Forelimb muscle (tissue), 1 donor: ENCODE measurements around the gene MREG. TPM values are rescaled to one million over a fixed set of nuclear protein-coding genes. Genes with fewer than 3 reads are reported as not detected.

ENCODE experiments used
- DNase-seq: peaks from one replicate; pipeline ENCODE4 v3.0.0-alpha.2; 2013; ENCODE audit warnings: low read depth
- polyA plus RNA-seq: library from polyadenylated mRNA; unstranded; fragments of 120-200 nt; gene quantifications from one replicate; pipeline ENCODE4 v1.2.1, GENCODE V29; 2013; ENCODE audit not compliant: insufficient read length

MREG gene
- polyA plus RNA-seq, 1 donor, result 2.5 TPM

DNA sequence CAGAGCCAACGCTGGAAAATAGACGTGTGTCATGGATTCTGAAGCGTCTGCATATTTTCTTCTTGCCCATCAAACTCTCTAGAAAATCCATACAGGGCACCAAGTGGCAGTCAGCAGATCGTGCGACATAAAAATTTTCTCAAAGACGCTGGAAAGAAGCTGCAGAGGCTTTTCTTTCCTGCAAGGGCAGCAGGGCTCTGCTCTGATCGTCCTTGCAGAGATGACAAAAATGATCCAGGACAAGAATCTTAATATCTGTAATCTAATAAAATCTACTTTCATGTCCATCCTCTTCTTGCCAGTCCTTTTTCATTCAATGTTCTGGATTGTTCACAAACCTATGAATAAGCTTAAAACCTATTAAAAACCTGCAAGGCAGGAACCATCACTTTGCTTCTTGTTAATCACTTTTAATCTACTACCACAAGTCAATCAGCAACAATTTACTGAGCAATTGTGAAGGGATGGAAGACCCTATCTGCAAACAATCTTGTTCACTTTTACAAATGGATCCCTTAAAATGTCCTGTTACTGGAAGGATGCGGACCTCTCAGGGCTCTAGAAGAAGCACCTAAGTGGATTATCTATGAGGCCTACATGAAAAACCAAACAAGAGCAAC is 93.6 kb downstream of the MREG start:
- no peak for DNase-seq

DNA sequence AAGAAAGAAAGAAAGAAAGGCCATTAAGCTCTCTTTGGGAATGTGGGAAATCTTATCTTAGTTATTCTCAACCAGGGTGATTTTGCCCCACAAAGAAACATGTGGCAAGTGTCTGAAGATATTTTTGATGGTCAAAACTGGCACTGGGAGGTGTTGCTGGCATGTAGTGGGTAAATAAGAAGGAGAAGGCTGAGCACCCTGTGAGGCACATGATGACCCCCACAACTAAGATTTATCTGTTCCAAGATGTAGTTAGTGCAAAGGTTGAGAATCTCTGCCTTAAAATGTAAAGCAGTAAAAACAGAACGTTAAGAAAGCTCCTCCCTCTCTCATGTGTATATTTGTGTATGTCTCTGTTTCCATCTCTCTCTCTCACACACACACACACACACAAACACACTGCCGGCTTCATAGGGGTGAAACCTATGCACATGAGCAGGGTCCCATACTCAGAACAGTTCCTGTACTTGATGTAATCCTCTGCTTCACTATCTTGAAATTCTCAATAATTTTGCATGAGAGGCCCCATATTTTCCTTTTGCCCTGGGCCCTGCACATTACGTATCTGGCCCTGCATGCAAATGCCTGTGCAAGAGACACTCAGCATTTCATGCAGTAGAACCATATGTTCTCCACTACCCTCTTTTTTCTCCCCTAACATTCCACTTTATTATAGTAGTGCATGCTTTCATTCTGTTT is 94.3 kb downstream of the MREG start:
- DNase-seq, result no peak

DNA sequence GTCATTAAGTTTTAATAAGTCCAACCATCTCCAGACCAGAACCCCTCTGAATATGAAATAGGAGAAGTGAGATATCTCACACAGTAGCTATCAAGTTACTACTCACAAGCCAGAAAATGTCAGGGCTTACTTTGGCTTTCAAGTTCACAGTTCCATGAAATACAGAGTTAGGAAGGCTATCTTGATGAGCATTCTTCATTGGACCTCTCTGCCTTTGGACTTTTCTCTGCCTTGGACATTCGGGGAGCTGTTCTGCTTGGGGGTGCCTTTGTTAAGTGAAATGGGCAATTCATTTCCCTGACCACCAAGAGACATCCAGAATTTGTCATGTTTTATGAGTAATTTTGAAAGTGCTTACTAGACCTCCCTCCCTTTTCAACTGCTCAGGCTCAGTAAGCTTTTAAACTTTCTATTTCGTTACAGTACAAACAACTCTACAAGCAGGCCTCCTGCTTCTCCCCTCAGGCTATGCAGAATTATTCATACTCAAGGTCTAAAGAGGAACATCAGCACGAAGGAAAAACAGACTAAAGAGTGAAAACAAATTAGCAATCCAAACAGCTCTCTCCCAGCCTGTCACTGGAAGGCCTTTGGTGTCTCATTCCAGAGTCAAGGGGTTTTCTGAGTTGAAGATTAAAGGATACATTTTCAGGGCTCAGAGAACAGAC is 95.3 kb downstream of the MREG start:
- DNase-seq, result no peak

DNA sequence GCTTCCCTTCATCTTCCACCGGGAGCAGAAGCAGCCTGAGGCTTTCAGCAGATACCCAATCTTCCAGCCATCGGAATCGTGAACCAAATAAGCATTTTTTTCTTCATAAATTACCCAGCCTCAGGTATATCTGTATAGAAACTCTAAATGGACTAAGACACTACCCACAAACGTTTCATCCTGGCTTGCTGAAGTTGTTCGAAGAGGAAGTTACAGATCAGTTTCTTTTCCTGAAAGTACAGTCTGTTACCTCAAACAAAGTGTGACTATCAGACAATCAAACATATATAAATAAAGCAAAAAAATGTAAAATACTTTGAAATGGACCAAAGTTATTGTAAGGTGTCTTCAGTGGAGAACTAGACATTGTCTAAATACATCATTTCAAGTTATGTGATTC is 97.9 kb downstream of the MREG start:
- no peak for DNase-seq

DNA sequence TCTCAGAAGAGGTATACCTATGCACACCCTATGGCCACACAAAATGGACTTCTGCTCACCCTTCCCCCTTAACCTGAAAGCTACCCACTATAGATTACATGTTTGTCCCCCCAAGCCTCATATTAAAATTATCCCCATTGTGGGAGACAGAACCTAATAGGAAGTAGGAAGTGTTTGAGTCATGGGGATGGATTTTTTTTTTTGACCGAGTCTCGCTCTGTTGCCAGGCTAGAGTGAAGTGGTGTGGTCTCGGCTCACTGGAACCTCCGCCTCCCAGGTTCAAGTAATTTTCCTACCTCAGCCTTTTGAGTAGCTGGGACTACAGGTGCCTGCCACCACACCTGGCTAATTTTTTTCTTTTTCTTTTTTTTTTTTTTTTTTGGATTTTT is 98.6 kb downstream of the MREG start:
- no peak for DNase-seq

DNA sequence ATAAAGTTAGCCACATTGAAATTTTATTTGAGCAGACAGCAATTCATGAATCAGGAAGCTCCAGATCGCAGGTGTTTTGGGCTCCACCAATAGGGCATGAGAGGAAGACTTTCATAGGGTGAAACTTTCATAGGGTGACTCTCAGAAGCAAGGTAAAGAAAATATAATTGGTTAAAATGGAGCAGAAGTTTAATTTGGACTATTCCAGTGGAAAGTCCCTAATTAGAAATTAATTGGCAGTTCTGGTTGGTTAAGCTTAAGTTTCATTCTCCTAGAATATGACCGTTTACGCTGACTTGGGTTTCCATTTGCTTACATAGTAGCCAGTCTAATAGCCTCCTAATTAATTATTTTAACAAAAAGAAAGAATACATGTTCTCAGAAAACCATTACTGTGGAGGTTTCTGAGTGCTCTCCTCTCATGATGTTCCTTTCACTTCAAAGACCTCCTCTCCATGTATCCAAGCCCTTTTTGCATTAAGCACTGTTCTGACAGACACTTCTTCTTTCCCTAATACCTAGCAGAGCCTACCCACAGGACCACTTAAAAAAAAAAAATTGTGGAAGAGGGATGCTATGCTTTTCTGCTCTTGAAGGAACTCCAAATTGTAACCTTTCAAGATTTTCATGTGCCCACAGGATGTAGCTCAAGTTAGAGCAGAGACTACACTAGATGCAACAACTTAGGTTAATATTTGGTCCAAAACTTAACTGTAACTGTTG is 99.1 kb downstream of the MREG start:
- DNase-seq, result no peak

DNA sequence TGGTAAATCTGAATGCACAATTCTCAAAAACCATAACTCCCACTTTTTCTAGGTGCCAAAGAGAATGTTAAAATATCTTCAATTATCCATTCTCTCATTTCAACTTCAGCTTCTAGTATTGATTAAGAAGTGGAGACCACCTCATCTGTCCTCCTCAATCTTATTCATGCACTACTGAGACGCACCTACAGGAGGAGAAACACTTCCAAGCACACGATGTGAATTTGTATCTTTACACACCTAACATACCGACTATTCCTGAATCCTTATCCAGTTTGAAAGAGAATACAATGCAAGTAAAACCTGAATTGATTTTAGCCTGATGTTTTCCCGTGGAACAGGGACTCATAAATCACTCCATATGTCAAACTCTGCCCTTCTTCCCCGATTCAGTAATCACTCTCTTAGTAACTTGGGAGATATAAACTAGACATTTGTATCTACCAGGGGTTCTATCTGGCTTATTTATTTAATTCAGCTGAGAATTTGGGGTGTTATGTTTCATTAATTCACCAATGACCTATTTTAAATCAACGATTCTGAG is 101.0 kb downstream of the MREG start:
- no peak for DNase-seq

DNA sequence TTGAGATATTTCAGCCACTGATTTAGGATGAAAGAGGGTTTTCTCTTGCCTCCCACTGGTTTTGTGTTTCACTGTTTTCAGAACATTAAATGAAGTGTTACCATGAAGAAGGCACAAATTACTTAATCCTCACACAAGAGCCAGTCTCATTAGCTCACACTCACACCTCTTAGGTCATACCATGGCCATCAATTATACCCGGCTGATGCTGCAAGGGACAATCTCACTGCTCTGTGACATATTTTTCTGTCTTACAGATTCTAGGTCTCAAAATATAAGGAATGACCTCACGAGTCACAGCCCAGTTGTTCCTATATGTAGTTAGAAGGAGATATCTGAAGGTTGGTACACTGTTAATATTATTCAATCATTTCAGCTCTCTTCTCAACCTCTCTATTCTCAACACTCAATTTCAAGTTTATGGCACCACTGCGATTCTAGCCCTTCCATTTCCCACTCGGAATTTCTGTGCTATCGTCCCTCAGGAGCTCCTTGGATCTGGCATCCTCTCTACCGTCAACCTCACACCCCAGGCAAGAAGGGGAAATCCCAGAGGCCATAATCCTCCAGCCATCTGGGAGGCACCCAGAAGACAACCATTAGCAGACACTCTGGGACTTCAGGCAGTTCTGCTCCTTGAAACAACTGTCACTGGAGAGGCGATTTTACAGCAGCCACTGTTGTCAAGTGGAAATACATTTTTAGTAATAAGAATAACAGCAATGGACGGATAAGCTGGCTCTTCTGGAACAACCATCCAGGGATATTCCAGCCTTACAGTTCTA is 101.9 kb downstream of the MREG start:
- DNase-seq, result no peak

DNA sequence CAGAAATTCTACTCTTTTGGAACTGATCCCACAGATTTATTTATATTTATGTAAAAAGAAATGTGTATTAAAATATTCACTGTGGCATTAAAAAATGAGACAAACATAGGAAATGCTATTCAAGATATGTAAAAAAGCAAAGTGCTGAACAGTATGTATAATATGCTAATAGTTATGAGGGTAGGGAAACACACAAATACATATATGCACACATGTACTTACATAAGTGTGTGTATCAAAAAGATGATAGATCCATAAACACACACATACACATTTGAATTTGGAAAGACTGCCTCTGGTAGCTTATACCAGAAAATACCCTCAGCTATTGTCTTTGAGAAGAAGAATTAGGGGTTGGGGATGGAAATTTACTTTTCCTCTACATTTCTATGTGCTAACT is 103.2 kb downstream of the MREG start:
- no peak for DNase-seq

GRCh38 chr2:215907147-215907546 is 106.2 kb downstream of the MREG start:
- DNase-seq, result no peak

DNA sequence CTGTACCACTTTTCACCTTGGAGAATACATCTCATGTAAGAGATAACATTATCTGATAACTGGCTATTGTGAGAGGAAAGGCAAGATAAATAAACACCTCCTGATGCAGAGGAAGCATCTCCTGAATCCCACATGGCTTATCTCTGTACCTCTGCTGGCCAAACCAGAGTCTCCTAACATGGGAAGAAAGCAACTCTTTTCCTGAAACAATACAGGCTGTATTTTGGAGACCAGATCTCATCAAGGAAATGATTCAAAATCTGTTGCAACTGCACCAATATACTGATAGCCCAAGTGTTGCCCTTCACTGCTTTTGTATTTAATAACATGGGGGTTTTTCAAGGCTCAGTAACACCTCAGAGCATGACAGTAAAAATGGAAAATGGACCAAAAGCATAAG is 106.9 kb downstream of the MREG start:
- no peak for DNase-seq

- no peak for DNase-seq
Observed at GRCh38 chr2:215905691-215906090, 107.7 kb downstream of the MREG start.

DNA sequence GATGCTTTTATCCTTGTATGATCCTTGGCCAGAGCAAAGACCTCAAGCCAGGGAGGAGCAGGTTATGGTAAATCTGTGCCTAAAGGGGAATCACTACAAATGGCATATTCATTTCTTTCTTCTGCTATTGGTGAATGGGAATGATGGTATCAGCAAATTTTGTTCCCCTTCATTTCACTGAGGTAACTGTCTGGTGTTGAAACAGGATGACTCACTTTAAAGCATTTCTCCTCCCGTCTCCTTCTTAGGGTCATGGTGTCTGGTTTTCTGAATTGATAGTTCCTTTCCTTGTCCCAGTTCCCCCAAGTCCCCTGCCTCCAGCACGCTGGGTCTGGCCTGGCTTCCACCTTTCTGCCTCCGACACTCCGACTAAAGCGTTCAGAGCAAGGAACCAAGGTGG is 109.2 kb downstream of the MREG start:
- DNase-seq, result no peak

- DNase-seq, result no peak
Observed at GRCh38 chr2:215903203-215903602, 110.1 kb downstream of the MREG start.

- no peak for DNase-seq
Observed at GRCh38 chr2:215901796-215902195, 111.6 kb downstream of the MREG start.

DNA sequence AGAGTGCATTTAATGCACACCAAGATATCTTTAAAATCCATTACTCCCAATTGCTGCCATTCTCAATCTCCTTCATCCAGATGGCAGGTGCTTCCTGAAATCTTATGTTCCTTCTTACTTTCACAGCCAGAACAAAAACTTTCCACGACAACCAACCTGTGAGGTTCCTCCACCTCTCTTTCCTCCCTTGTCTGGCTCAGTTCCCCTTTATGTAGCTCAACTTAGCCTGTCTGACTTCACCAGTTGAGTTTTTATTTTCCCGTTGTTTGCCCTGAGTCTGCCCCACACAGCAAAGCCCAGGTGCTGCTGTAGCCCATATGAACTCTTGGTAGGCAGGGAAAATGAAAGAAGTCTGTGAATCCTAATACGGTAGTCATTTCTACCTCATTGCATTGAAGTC is 112.5 kb downstream of the MREG start:
- DNase-seq, result no peak

DNA sequence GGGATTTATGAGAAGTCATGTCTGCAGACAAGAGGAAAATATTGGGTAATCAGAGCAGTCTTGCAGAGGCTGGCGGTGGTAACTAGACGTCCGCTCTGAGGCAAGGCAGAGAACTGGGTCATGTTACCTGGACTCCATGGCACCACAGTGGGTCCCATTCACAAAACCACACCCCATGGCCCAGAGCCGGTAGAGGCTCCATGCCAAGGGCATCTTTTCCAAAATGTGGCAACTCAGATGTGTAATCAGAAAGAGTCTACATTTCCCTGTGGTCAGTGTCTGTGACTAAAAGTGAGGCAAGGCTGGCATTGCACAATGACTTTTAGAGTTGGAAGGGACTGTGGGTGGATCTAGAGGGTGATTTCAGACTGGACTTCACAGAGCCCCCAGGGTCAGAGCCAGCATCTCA is 113.1 kb downstream of the MREG start:
- no peak for DNase-seq

DNA sequence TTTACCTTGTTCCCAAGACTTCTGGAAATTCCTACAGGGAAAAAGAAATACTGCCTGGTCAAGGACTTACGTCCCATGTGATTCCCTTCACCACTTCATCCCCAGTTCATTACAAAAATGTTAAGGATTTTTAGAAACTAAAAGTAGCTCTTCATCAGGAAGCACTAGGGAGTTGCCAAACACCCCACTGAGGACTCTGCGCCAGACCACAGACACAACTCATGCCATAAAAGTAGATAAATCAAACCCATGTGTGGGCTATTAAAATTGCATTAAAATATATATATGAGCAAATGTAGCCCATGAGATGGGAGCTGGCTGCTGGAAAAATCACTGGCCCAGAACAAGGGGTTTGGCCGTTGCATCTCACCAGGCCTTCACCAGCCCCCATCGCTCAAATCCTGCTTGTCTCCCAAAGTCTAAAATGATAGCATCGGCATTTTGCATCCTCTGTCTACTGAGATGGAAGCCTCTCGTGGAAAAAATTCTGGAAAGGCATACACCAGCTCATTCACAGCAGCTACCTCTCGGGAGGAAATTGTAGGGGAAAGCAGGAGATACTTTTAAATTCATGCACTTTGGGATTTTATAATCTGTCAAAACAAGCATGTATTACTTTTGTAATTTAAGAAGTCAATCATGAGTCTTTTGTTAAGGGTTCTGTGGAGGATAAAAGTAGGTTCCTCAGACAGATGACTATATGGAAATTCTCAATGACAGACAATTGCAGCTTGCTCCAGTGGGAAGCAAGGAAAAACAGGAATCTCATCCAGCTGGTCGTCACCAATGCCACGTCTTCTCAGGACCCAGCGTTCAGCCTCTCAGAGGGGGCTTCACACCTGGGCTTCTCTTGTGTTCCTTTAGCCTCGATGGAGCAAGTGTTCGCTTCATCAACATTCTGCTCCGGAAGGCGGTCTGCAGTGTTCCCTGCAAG is 113.9 kb downstream of the MREG start:
- no peak for DNase-seq

GRCh38 chr2:215898363-215898762 is 115.0 kb downstream of the MREG start:
- no peak for DNase-seq

DNA sequence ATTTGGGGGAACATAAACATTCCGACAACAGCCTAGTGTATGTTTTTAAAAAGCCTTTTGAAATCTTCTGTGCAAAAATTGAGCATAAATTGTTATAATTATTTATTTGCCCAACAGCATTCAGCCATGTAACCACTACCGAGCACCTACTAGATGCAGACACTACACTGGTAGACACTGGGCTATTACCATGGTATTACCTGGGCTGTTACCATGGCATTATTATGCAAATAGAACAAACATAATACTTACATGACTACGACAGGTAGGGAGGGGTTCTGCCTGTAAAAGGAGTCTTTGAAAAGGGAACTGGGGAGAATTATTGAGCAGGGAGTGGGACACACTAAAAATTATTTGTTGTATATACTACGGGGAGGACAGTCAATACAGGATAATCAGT is 116.4 kb downstream of the MREG start:
- no peak for DNase-seq
